NCI-H146 treated with DMSO at 0.1 percent for 48 hours (cell line): ENCODE results near the gene INPP5J.

Experiments used
- DNase-seq: peaks from one replicate; lab custom pipeline; 2025; ENCODE audit not compliant: unreplicated experiment; lab: John Stamatoyannopoulos, UW

Gene INPP5J

DNA sequence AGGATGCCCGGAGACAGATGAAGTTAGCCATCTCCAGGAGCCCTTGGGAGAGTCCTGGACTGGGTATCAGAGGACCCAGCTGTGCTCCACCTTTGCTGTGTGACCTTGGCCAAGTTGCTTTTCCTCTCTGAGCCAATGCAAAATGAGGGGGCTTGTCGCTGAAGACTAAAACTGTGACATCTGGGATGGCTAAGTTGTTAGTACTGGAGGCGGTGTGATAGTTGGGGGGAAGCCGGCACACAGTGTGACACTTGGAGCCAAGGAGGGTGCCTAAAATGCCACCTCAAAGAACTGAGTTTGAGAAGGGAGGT, 481 bp downstream of the INPP5J start:
- no peak for DNase-seq

DNA sequence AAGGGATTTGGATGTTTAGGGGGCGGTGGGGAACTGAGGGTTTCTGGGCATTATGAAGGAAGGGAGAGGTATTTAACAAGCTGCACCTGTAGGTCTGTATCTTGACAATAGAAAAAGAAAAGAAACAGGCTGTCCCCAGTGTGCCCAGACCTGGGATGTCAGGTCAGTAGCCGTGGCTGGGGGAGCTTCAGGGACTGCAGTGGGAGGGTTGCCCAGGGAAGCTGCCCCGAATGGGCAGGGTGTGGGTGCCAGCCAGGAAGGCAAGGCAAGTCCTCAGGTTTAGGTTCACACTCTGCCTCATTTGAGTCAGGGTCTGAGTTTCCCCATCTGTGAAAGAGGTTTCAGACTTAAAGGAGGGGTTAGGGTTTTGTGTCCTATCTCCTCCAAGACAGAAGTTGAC, 1.5 kb downstream of the INPP5J start:
- DNase-seq = no peak

DNA sequence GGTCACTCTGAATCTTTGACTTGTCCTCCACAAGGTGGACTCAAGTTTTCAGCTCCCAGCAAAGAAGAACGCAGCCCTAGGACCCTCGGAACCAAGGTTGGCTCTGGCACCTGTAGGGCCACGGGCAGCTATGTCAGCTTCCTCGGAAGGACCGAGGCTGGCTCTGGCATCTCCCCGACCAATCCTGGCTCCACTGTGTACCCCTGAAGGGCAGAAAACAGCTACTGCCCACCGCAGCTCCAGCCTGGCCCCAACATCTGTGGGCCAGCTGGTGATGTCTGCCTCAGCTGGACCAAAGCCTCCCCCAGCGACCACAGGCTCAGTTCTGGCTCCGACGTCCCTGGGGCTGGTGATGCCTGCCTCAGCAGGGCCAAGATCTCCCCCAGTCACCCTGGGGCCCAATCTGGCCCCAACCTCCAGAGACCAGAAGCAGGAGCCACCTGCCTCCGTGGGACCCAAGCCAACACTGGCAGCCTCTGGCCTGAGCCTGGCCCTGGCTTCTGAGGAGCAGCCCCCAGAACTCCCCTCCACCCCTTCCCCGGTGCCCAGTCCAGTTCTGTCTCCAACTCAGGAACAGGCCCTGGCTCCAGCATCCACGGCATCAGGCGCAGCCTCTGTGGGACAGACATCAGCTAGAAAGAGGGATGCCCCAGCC, 2.2 kb downstream of the INPP5J start:
- no peak for DNase-seq

DNA sequence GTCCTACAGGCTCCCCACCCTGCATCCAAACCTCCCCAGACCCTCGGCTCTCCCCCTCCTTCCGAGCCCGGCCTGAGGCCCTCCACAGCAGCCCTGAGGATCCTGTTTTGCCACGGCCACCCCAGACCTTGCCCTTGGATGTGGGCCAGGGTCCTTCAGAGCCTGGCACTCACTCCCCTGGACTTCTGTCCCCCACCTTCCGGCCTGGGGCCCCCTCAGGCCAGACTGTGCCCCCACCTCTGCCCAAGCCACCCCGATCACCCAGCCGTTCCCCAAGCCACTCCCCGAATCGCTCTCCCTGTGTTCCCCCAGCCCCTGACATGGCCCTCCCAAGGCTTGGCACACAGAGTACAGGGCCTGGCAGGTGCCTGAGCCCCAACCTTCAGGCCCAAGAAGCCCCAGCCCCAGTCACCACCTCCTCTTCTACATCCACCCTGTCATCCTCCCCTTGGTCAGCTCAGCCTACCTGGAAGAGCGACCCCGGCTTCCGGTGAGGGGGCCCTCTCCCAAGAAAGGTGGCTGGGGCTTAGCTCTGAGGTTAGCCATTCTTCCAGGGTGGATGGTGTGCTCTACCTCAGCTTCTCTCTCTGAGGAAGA, 2.9 kb downstream of the INPP5J start:
- no peak for DNase-seq

DNA sequence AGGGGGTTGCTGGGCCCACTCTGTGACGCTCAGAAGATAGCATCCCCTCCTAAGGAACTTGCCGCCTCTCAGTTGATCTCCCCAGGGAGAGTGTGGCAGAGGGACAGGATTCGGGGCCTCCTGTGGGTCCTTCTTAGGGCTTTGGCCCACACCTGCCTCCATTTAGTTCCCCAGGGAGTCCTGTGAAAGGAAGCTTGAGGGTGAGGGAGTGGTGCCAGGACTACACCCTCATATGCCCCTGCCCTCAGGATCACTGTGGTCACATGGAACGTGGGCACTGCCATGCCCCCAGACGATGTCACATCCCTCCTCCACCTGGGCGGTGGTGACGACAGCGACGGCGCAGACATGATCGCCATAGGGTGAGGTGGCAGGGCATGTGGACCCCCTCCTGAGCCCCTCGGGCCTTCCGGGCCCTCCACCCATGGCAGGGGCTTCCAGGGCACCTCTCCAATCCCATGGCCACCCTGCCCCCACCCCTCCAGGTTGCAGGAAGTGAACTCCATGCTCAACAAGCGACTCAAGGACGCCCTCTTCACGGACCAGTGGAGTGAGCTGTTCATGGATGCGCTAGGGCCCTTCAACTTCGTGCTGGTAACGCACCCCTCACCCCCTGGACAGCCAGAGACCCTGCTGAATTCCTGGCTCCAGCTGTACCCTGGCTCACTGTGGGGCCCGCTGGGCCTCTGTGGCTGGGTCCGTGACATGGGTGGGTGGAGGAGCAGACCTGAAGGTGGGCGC, 3.5 kb downstream of the INPP5J start:
- DNase-seq = no peak

DNA sequence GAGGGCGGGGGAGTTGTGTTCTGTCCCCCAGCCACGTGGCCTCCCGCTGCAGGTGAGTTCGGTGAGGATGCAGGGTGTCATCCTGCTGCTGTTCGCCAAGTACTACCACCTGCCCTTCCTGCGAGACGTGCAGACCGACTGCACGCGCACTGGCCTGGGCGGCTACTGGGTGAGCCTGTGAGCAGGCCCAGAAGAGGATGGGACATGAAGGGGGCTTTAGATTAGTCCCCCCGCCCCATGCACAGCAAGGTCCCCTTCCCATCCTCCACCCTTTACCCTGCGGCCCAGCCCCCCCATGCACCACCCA, 4.1 kb downstream of the INPP5J start:
- no peak for DNase-seq

DNA sequence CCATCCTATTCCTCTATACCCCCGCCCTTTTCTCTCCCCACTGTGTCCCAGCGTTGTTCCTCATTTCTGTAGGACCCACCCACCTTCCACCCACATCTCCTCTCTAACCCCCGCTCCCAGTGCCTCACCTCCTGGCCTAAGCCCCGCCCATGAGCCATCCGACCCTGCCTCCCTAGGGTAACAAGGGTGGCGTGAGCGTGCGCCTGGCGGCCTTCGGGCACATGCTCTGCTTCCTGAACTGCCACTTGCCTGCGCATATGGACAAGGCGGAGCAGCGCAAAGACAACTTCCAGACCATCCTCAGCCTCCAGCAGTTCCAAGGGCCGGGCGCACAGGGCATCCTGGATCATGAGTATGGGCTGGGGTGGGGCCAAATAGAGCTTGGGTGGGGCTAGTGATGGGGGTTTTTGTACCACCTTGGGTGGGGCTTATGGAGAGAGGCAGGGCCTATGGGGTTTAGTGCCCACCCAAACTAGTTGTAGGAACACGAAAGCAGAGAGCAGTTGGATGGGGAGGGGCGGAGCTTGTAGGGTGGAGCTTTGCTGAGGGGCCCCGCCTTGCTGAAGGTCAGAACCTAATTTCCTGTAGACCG, 4.5 kb downstream of the INPP5J start:
- DNase-seq = no peak

DNA sequence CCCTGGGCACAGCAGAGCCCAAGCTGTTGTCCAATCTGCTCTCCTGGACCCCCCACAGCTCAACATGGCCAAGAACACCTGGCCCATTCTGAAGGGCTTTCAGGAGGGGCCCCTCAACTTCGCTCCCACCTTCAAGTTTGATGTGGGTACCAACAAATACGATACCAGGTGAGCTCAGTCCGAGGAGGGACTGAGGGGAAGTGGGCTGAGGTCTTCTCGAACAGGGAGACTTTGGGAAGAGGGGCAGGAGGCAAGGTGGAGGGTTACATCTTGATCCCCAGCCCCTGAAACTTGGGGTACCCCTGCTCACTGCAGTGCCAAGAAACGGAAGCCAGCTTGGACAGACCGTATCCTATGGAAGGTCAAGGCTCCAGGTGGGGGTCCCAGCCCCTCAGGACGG, 5.4 kb downstream of the INPP5J start:
- no peak for DNase-seq

GRCh38 chr22:31130873-31131272, 8.1 kb downstream of the INPP5J start:
- no peak for DNase-seq

GRCh38 chr22:31133911-31134310, 11.1 kb downstream of the INPP5J start:
- no peak for DNase-seq

DNA sequence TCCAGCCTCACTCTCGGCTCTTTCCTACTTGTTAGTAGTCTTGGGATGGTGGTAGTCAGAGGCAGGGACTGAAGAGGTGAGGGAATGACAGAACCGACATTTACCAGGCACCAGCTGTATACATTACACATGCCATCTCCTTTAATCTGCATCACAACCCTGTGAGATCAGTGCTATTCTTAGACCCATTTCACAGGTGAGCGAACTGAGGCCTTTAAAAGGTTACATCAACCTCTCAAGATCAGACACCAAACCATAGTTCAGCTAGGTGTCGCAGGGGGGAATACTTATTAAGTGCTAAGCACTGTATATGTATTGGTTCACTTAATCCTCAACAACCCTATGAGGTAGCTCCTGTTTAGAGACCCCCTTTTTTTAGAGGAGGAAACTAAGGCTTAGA, 11.9 kb downstream of the INPP5J start:
- DNase-seq = no peak

DNA sequence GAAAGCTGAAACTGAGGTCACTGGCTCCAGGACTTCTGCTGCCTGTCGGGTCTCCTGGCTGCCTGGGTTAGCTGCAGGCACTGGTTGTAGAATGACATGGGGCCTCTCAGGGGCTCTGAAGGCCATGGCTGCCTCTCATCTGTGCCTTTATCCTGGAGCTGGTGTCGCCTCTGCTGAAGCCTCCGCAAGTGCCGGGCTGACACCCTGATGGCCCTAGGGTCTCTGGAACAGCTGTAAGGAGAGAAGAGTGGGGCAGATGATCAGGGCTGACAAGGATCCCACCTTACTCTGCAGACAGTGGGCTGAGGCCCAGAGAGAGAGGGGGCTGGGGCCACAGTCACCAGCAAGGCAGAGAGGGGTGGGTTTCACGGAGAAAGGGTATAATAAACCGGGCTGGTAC, 12.9 kb downstream of the INPP5J start:
- DNase-seq = no peak

- DNase-seq = no peak
Observed at GRCh38 chr22:31136155-31136554, 13.4 kb downstream of the INPP5J start.

DNA sequence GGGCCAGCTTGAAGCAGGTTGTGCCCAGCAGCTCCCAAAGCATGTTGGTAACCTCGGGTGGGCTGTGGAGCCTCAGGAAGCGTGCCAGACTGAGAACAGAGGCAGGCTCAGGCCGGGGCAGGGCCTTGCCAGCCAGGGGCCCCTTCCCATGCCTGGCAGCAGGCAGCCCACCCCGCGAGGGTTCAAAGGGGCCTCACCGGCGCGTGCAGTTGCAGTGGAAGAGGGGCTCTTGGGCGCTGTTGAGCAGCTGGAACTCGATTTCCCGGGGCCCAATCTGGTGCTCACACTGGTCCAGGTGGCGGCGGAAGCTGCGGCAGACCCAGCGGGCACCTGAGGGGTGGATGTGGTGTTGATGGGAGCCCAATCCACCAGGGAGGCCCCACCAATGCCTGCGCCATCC, 13.9 kb downstream of the INPP5J start:
- DNase-seq = no peak

DNA sequence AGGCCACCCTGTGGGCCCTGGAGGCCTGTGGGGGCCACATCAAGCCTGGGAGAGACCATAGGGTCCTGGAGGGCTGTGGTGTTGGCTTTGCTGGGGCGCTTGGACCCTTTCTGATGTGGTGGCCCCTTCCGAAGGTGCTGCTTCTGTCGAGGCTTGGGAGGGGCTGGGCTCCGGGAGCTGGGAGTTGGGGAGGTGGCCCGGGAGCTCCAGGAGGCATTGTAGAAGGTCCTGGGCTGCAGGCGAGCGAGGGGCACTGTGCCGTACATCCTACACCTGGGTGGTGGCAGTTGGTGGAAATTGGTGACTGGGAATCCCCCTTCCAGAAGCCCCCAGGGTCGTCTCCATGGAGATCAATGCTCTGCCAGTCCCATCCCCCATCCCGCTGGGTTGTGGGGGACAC, 15.0 kb downstream of the INPP5J start:
- DNase-seq = no peak

DNA sequence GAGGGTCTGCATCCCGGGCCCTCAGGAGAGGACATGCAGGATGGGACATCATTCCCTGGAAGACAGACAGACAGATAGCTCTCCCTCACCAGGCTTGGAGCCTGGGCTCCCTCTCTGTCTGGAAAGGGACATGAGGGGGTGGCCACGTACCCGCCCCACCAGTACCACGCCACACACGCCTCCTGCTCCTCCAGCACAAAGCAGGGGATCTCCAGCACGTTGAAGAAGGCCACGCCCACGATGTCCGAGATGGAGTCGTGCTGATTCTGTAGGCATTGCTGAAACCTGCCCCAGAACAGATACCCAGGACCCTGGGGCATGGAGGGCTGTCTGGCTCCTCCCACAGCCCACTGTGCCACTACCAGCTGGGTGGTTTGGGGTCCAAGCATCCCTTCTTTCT, 15.4 kb downstream of the INPP5J start:
- DNase-seq = no peak

DNA sequence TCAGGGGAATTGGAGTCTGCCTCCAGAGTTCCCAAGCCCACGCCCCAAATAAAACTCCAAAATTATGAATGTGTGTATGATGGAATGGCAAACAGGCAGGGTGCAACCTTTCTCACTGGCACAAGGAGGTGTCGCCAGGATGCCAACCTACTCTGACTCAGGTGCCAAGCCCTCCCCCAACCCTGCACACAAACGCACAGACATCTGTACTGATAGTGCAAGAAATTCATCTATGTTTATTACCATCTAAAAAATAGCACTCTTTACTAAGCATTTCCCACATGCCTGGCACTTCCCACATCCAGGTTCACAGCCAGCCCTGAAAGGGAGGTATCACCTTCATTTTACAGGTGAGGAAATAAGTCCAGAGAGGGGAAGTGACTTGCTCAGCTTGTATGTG, 16.3 kb downstream of the INPP5J start:
- no peak for DNase-seq

- peak; percentile 69 for DNase-seq
Observed at GRCh38 chr22:31139866-31140716, 17.3 kb downstream of the INPP5J start, which contains the start of gene PLA2G3. Gene PLA2G3, minus strand, starts transcription at chr22:31140508. Its CDS starts 154 bp downstream, at chr22:31140354.

DNA sequence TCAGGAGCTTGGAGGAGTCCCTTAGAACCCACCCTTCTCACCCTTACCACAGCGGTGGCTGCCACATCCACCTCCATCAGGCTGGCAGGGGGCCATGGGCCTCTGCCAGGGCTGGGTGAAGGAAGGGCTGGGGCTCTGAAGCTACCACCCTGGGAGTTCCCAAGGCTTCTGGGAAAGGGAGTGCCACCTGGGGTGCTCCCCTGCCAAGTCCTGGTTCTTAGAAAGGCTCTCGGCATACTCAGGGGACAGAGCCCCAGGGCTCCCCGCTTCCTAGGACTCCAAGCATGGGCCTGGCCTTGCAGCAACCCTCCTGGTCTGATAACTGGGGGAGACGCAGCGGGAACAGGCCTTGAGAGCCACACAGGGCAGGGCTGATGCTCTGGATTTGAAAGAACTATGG, 18.0 kb downstream of the INPP5J start:
- no peak for DNase-seq

GRCh38 chr22:31141551-31141950, 18.8 kb downstream of the INPP5J start:
- no peak for DNase-seq

- no peak for DNase-seq
Observed at GRCh38 chr22:31142285-31142684, 19.5 kb downstream of the INPP5J start.
